NCI-H2227 treated with DMSO at 0.1 percent for 48 hours (cell line): ENCODE data around the gene UCP1.

Experiments
- DNase-seq: peaks from one replicate; lab custom pipeline; 2025; lab: John Stamatoyannopoulos, UW

The UCP1 gene

GRCh38 chr4:140568507-140569306 lies at the start of gene UCP1:
Gene UCP1 (minus strand): TSS chr4:140568961. CDS start chr4:140568729, 232 bp downstream.
- no peak for DNase-seq

- no peak for DNase-seq
These were observed 48.9 kb upstream of the UCP1 start for GRCh38 chr4:140617499-140618248.

- DNase-seq, result no peak
These were observed 46.7 kb upstream of the UCP1 start for GRCh38 chr4:140615451-140615850.

- no peak for DNase-seq
These were observed 43.6 kb upstream of the UCP1 start for GRCh38 chr4:140612357-140612756.

GRCh38 chr4:140611854-140612253 lies 43.1 kb upstream of the UCP1 start:
- DNase-seq, result no peak

GRCh38 chr4:140609548-140610425 lies 41.0 kb upstream of the UCP1 start:
- peak; percentile 47 for DNase-seq

- no peak for DNase-seq
These were observed 39.1 kb upstream of the UCP1 start for GRCh38 chr4:140607852-140608251.

- DNase-seq, result no peak
These were observed 35.8 kb upstream of the UCP1 start for GRCh38 chr4:140604544-140604943.

- no peak for DNase-seq
These were observed 34.5 kb upstream of the UCP1 start for GRCh38 chr4:140603286-140603685.

- DNase-seq, result no peak
These were observed 34.0 kb upstream of the UCP1 start for GRCh38 chr4:140602714-140603113.

- no peak for DNase-seq
These were observed 31.6 kb upstream of the UCP1 start for GRCh38 chr4:140600408-140600807.

- DNase-seq, result no peak
These were observed 26.3 kb upstream of the UCP1 start for GRCh38 chr4:140595065-140595464.

GRCh38 chr4:140584439-140584838 lies 15.7 kb upstream of the UCP1 start:
- DNase-seq, result no peak

GRCh38 chr4:140581078-140581477 lies 12.3 kb upstream of the UCP1 start:
- DNase-seq, result no peak

- peak; percentile 12 for DNase-seq
These were observed 10.5 kb upstream of the UCP1 start for GRCh38 chr4:140579278-140579677.

GRCh38 chr4:140575489-140575888 lies 6.7 kb upstream of the UCP1 start:
- no peak for DNase-seq

- DNase-seq, result no peak
These were observed 2.9 kb upstream of the UCP1 start for GRCh38 chr4:140571620-140572019.

- DNase-seq, result no peak
These were observed 512 bp upstream of the UCP1 start for GRCh38 chr4:140569307-140569638.

- no peak for DNase-seq
These were observed 9.1 kb downstream of the UCP1 start for GRCh38 chr4:140559696-140560095.

GRCh38 chr4:140557831-140558435 lies 10.8 kb downstream of the UCP1 start:
- DNase-seq, result no peak

- DNase-seq, result no peak
These were observed 12.2 kb downstream of the UCP1 start for GRCh38 chr4:140556372-140557085.
